GM12878 (cell line): ENCODE results near the gene DNAJC17. TPM values are rescaled to one million over a fixed set of nuclear protein-coding genes. Genes with fewer than 3 reads are reported as not detected.
A peak's percentile ranks its signal among the peaks of the same experiment; 100 is the strongest.

Experiments
- BCL11A ChIP-seq: IDR thresholded peaks from 2 replicates; pipeline ENCODE4 v1.6.1; 2011; ENCODE audit warnings: low read depth, low read length
- CEBPB ChIP-seq, 2 experiments: fragments of 150-350 bp in 1 of 2; IDR thresholded peaks; 2 replicates each; pipeline ENCODE4 v1.6.1; 2012 to 2014; ENCODE audit warnings: low read depth in 2 of 2, low read length in 2 of 2, borderline replicate concordance in 1 of 2, inconsistent platforms in 1 of 2
- CREB1 ChIP-seq: IDR thresholded peaks from 2 replicates; pipeline ENCODE4 v1.6.1; 2012; ENCODE audit warnings: low read depth, mild to moderate bottlenecking, inconsistent platforms
- CTCF ChIP-seq, 3 experiments: IDR thresholded peaks in 2 of 3; conservative IDR thresholded peaks in 1 of 3; 2 replicates each; pipeline ENCODE4 v1.5.1; 2011; ENCODE audit warnings: low read depth in 3 of 3, low read length in 3 of 3, mild to moderate bottlenecking in 3 of 3, control low read depth in 2 of 3, moderate library complexity in 2 of 3, inconsistent platforms in 1 of 3, mixed read lengths in 1 of 3; ENCODE audit not compliant: control insufficient read depth in 2 of 3, insufficient read depth in 1 of 3; ENCODE audit errors: extremely low read depth in 1 of 3
- CUX1 ChIP-seq: IDR thresholded peaks from 2 replicates; pipeline ENCODE4 v1.6.1; 2012; ENCODE audit warnings: improper control_type of control experiment, low read depth, low read length; ENCODE audit not compliant: insufficient replicate concordance
- DPF2 ChIP-seq: fragments of 450-650 bp; IDR thresholded peaks from 2 replicates; pipeline ENCODE4 v1.6.1; 2017; ENCODE audit warnings: mild to moderate bottlenecking
- E2F4 ChIP-seq: IDR thresholded peaks from 2 replicates; pipeline ENCODE4 v1.6.1; 2012; ENCODE audit warnings: low read depth, low read length, improper control_type of control experiment
- EGR1 ChIP-seq, 2 experiments: IDR thresholded peaks; 1 replicate in 1 of 2; 2 replicates in 1 of 2; pipeline ENCODE4 v1.6.1; 2011 to 2012; ENCODE audit warnings: low read depth in 2 of 2, low read length in 2 of 2, borderline replicate concordance in 1 of 2, mild to moderate bottlenecking in 1 of 2, moderate library complexity in 1 of 2
- HCFC1 ChIP-seq: fragments of 150-350 bp; IDR thresholded peaks from 2 replicates; pipeline ENCODE4 v1.6.1; 2014; ENCODE audit warnings: low read length
- IKZF1 ChIP-seq: fragments of 450-650 bp; conservative IDR thresholded peaks from 2 replicates; pipeline ENCODE4 v1.6.1; 2017; ENCODE audit warnings: antibody characterized with exemption, mild to moderate bottlenecking
- LARP7 ChIP-seq: fragments of 450-650 bp; IDR thresholded peaks from 2 replicates; pipeline ENCODE4 v1.6.1; 2017; ENCODE audit warnings: mild to moderate bottlenecking
- RUNX3 ChIP-seq: IDR thresholded peaks from 2 replicates; pipeline ENCODE4 v1.6.1; 2012; ENCODE audit warnings: low read length, inconsistent platforms
- SMAD1 ChIP-seq: fragments of 450-650 bp; IDR thresholded peaks from 2 replicates; pipeline ENCODE4 v1.6.1; 2018; ENCODE audit warnings: mild to moderate bottlenecking, low read depth; ENCODE audit not compliant: partially characterized antibody
- SMARCA5 ChIP-seq: fragments of 450-650 bp; IDR thresholded peaks from 2 replicates; pipeline ENCODE4 v1.6.1; 2017; ENCODE audit warnings: mild to moderate bottlenecking
- YY1 ChIP-seq: IDR thresholded peaks from 2 replicates; pipeline ENCODE4 v1.6.1; 2011; ENCODE audit warnings: low read depth, mild to moderate bottlenecking, low read length
- ZNF384 ChIP-seq: IDR thresholded peaks from 2 replicates; pipeline ENCODE4 v1.6.1; 2012; ENCODE audit warnings: low read depth, mild to moderate bottlenecking, low read length, improper control_type of control experiment, borderline replicate concordance
- polyA plus RNA-seq, 11 experiments: library from polyadenylated mRNA; depleted of rRNA in 4 of 11; unstranded in 6 of 11; stranded (reverse) in 5 of 11; fragments of >200 nt; fragmentation: Nextera tagmentation in 4 of 11; fragmentation: Illumina TruSeq in 1 of 11; extraction: Ambion mirVana in 4 of 11; extraction: Trizol in 1 of 11; gene quantifications; 1 replicate in 1 of 11; 2 replicates in 10 of 11; pipeline versions ENCODE4 v1.2.1 to v1.2.3, GENCODE V29; 2011 to 2016; ENCODE audit warnings: inconsistent platforms in 2 of 11, missing spikeins in 2 of 11, low read depth in 1 of 11
- total RNA-seq, 4 experiments: library from RNA; depleted of rRNA in 3 of 4; stranded (reverse); fragments of >200 nt in 3 of 4; fragmentation: Illumina TruSeq in 1 of 4; extraction: Trizol in 1 of 4; gene quantifications; 2 replicates each; pipeline versions ENCODE4 v1.2.1 to v1.2.3, GENCODE V29; 2013 to 2021
- TF ChIP-seq, protein P1 (sequence below): fragments of 450-650 bp; IDR thresholded peaks from 2 replicates; pipeline ENCODE4 v1.6.1; 2017; ENCODE audit warnings: mild to moderate bottlenecking, moderate library complexity

DNAJC17 gene
- total and polyA plus RNA-seq, 10 of the 15 experiments (the other 5 are each of a cell fraction or from before 2014, with no cell fraction given), result 6.1 to 62.8 (median 45.4) TPM

GRCh38 chr15:40807028-40807887, at the start of gene DNAJC17, which contains the start of gene ZFYVE19 (continued):
- TF ChIP-seq CTCF (IDR thresholded peaks at IDR 0.05 in 2 of 3, conservative IDR thresholded peaks at IDR 0.05 in 1 of 3; ENCODE audit: control insufficient read depth in 2 of 3, extremely low read depth in 1 of 3, insufficient read depth in 1 of 3, low read depth in 3 of 3, low read length in 3 of 3), result peak in 1 of 3 experiments; percentile 20; a peak in 1 of 6 replicates
- TF ChIP-seq RUNX3, result no peak
- TF ChIP-seq HCFC1, result peak; percentile 96
- peak; percentile 99 for TF ChIP-seq IKZF1
- peak; percentile 84 for TF ChIP-seq YY1
- peak; percentile 87 for TF ChIP-seq CREB1
- TF ChIP-seq, protein P1, sequence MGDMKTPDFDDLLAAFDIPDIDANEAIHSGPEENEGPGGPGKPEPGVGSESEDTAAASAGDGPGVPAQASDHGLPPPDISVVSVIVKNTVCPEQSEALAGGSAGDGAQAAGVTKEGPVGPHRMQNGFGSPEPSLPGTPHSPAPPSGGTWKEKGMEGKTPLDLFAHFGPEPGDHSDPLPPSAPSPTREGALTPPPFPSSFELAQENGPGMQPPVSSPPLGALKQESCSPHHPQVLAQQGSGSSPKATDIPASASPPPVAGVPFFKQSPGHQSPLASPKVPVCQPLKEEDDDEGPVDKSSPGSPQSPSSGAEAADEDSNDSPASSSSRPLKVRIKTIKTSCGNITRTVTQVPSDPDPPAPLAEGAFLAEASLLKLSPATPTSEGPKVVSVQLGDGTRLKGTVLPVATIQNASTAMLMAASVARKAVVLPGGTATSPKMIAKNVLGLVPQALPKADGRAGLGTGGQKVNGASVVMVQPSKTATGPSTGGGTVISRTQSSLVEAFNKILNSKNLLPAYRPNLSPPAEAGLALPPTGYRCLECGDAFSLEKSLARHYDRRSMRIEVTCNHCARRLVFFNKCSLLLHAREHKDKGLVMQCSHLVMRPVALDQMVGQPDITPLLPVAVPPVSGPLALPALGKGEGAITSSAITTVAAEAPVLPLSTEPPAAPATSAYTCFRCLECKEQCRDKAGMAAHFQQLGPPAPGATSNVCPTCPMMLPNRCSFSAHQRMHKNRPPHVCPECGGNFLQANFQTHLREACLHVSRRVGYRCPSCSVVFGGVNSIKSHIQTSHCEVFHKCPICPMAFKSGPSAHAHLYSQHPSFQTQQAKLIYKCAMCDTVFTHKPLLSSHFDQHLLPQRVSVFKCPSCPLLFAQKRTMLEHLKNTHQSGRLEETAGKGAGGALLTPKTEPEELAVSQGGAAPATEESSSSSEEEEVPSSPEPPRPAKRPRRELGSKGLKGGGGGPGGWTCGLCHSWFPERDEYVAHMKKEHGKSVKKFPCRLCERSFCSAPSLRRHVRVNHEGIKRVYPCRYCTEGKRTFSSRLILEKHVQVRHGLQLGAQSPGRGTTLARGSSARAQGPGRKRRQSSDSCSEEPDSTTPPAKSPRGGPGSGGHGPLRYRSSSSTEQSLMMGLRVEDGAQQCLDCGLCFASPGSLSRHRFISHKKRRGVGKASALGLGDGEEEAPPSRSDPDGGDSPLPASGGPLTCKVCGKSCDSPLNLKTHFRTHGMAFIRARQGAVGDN, result peak; percentile 91
- TF ChIP-seq EGR1 (IDR thresholded peaks at IDR 0.05; ENCODE audit: borderline replicate concordance in 1 of 2, low read depth in 2 of 2, low read length in 2 of 2), result peak; percentile 44 to 82; a peak in 2 of 3 replicates
- no peak for TF ChIP-seq CUX1
- no peak for TF ChIP-seq ZNF384
- 0 out of 2 replicates have a peak, but pooled peaks have one; percentile 48 for TF ChIP-seq E2F4
- TF ChIP-seq BCL11A, result 0 out of 2 replicates have a peak, but pooled peaks have one; percentile 2
- peak; percentile 80 for TF ChIP-seq LARP7
- TF ChIP-seq SMAD1, result peak; percentile 18
- TF ChIP-seq DPF2, result peak; percentile 70; the same call in 1 of the 2 replicates
- TF ChIP-seq CEBPB (IDR thresholded peaks at IDR 0.05; ENCODE audit: borderline replicate concordance in 1 of 2, low read depth in 2 of 2, low read length in 2 of 2), result no peak
- TF ChIP-seq SMARCA5, result peak; percentile 63
